Fibroblast of skin of abdomen (primary cell): ENCODE results near the gene FAM222A.

ENCODE experiments used
- DNase-seq: peaks from one replicate; pipeline ENCODE4 v3.0.0-alpha.2; 2013

FAM222A gene

GRCh38 chr12:109804820-109805761, 91.5 kb downstream of the FAM222A start:
- DNase-seq, result peak; percentile 40

GRCh38 chr12:109807954-109808643, 94.5 kb downstream of the FAM222A start:
- no peak for DNase-seq

- no peak for DNase-seq
These were observed 95.4 kb downstream of the FAM222A start for GRCh38 chr12:109808876-109809646.

DNA sequence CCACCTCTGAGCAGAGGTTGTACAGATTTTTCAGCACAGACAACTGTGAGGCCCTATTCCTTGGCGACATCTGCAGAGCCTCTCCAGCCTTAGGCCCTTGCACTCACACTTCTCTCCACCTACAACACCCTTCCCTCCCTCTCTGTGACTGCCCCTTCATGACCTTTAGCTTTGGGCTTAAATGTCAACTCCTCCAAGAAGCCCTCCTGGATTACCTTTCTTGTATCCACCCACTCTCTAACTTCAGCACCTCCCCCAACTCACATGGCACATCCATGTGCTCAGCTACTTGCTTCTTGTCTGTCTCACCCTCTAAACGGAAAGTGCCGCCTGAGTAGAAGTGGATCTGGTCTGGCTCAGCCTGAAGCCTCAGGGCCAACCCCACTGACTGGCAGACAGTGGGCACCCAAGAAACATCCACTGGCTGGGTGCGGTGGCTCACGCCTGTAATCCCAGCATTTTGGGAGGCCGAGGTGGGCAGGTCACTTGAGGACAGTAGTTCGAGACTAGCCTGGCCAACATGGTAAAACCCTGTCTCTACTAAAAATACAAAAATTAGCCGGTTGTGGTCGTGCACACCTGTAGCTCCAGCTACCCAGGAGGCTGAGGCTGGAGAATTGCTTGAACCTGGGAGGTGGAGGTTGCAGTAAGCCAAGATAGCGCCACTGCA, 97.5 kb downstream of the FAM222A start:
- no peak for DNase-seq

DNA sequence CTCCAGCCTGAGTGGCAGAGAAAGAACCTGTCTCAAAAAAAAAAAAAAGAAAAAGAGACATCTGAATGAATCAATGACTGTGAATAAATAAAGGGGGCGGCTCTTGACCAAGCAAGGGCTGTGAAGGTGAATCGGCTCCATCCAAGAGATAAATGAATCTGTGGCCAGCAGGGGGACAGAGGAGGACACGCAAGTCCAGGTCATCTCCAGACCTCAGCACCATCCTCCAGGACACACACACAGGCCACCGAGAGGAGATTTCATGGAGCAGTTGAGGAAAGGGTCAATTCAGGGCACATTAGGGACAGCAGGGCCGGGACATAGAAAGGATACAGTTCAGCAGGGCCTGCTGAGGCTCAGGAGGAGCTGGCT, 98.0 kb downstream of the FAM222A start:
- DNase-seq, result no peak

DNA sequence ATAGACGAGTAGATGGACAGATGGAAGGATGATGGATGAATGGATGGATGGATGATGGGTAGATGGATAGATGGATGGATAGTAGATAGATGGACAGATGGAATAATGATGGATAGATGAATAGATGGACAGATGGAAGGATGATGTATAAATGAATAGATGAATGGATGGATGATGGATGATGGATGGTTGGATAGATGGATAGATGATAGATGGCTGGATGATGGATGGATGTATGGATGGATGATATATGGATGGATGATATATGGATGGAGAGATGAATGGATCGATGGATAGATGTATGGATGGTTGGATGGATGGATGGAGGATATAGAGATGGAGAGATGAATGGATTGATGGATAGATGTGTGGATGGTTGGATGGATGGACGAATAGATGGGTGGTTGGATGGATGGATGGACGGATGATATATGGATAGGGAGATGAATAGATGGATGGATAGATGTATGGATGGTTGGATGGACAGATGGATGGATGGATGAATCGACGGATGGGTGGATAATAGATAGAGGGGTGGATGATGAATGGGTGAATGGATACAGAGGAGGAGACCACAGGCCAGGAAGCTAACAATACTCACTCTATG, 100.3 kb downstream of the FAM222A start:
- DNase-seq, result no peak

DNA sequence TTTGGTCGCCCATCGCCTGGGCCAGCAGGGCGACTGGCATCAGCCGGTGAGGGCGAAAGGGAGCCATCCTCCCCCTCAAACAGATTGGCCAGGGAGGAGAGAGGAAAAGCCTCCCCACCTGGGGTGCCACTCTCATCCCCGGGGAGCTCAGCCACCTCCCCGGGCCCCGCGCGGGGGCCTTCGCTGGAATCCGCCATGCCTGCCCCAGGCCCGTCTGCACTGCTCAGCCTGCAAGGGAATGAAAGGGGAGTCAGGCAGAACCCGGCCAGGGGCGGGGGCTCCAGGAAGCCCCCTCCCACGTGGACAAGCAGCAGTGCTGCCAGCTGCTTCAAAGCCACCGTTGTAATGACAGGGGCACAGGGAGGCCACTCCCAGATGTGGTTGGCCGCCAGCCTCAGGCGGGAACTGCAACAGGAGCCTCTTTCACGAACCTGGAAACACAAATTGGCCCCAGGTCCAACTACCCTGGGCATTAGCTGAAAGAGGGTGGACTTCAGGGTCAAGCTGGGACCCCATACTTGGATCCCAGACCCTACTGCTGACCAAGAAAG, 101.0 kb downstream of the FAM222A start:
- no peak for DNase-seq

DNA sequence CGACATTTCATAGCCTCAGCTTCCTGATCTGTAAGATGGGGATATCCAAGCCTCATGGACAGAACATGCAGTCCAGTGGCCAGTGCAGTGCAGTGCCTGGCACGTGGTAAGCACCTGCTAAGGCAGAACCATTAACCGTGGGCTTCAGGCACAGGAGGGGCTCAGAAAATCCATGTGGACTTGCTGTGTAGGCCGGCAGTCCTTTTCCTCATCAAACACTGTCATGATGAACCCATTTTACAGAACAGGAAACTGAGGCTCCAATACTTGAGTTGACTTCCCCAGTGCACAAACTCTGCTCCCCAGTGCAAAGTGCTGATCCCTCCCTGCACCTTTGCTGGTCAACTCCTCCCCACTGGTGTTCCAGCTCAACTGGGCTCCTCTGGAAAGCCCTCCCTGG, 101.6 kb downstream of the FAM222A start:
- no peak for DNase-seq

GRCh38 chr12:109815757-109816617, 102.4 kb downstream of the FAM222A start:
- DNase-seq, result no peak

GRCh38 chr12:109816870-109817269, 103.2 kb downstream of the FAM222A start:
- DNase-seq, result no peak

- DNase-seq, result no peak
These were observed 104.1 kb downstream of the FAM222A start for GRCh38 chr12:109817627-109818231.

DNA sequence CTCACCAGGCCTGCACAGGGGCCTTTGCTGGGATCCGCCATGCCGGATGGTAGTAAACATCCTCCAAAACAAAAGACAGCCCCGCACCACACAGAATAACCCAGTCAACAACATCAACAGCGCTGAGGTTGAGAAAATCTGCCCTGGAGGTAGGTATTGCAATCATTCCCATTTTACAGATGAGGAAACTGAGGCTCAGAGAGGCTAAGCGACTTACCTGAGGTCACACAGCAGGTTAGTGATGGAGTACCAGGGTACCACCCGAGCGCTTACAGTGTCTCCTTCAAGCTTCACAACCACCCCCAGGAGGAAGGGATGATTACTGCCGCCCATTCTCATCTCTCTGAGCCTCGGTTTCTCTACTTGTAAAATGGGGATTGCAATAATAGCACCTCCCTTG, 104.6 kb downstream of the FAM222A start:
- DNase-seq, result no peak

DNA sequence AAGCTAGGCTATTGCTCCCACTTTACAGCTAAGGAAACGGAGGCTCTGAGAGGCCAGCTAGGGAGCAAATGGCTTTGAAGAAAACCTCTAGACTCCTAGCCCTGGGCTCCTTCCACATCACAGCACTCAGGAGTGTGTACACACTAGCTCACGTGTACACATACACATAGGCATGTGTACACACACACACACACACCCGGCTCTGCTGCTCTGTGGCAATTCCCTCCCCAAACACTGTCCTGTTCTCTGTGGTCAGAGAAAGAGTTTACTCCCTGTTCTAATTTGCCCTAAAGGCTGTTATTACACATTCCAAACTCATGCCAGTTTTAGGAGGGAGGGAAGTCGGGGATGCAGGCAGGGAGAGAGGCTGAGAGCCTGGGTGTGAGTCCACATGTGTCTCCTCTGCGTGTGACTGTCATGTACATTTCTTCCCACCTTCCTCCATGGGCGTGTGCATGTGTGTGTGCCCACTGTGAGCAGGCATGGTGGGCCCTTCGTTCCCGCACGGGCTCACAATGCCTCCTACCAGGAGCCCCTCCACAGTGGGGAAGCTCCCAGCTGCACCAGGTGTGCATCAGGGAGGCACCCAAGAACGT, 105.4 kb downstream of the FAM222A start:
- DNase-seq, result peak; percentile 31
